Measurements from ENCODE around the gene TFEB. TPM values are rescaled to one million over a fixed set of nuclear protein-coding genes. Genes with fewer than 3 reads are reported as not detected.

TFEB gene
- polyA plus RNA-seq, 1 donor from 2014 or later, result 196 TPM

GRCh38 chr6:41680182-41680965 is 55.0 kb downstream of the TFEB start:
- H3K27ac Mint-ChIP-seq, result no peak overlapping the region
- no peak overlapping the region for H3K4me3 Mint-ChIP-seq
- H3K9me3 Mint-ChIP-seq, result no peaks in the 10 kb centered on the region
- no peaks in the 10 kb centered on the region for H3K36me3 Mint-ChIP-seq
- peaks cover 7 to 13% (median 12%) of the 10 kb centered on the region in 3 donors for H3K4me1 Mint-ChIP-seq
- H3K27me3 Mint-ChIP-seq, result peaks cover 4% of the 10 kb centered on the region

GRCh38 chr6:41679696-41680095 is 55.7 kb downstream of the TFEB start:
- H3K9me3 Mint-ChIP-seq, result no peaks in the 10 kb centered on the region
- no peak overlapping the region for H3K4me3 Mint-ChIP-seq
- no peaks in the 10 kb centered on the region for H3K36me3 Mint-ChIP-seq
- no peak overlapping the region for H3K27ac Mint-ChIP-seq
- H3K4me1 Mint-ChIP-seq, result peaks cover 7 to 13% (median 12%) of the 10 kb centered on the region in 3 donors
- peaks cover 4% of the 10 kb centered on the region for H3K27me3 Mint-ChIP-seq

- Mint-ChIP-seq H3K4me3 (no peak overlapping the region), H3K27me3 (peaks cover 5% of the 10 kb centered on the region), H3K36me3 (no peaks in the 10 kb centered on the region), H3K9me3 (no peaks in the 10 kb centered on the region), H3K27ac (no peak overlapping the region), H3K4me1 (peaks cover 4 to 11% (median 9%) of the 10 kb centered on the region in 3 donors)
These were observed 56.8 kb downstream of the TFEB start for GRCh38 chr6:41678511-41679084.

GRCh38 chr6:41677124-41677921 is 58.1 kb downstream of the TFEB start:
- Mint-ChIP-seq H3K9me3 (no peaks in the 10 kb centered on the region), H3K4me1 (peaks cover 0 to 6% (median 0%) of the 10 kb centered on the region in 3 donors), H3K27me3 (peaks cover 5% of the 10 kb centered on the region), H3K4me3 (no peak overlapping the region), H3K36me3 (no peaks in the 10 kb centered on the region), H3K27ac (no peak overlapping the region)

GRCh38 chr6:41676431-41676830 is 59.0 kb downstream of the TFEB start:
- Mint-ChIP-seq H3K9me3 (no peaks in the 10 kb centered on the region), H3K36me3 (no peaks in the 10 kb centered on the region), H3K4me1 (peaks cover 0 to 2% (median 0%) of the 10 kb centered on the region in 3 donors), H3K27me3 (peaks cover 5% of the 10 kb centered on the region), H3K27ac (no peak overlapping the region), H3K4me3 (no peak overlapping the region)

GRCh38 chr6:41675992-41676391 is 59.4 kb downstream of the TFEB start:
- Mint-ChIP-seq H3K27ac (no peak overlapping the region), H3K27me3 (peaks cover 6% of the 10 kb centered on the region), H3K36me3 (no peaks in the 10 kb centered on the region), H3K9me3 (no peaks in the 10 kb centered on the region), H3K4me3 (no peak overlapping the region), H3K4me1 (peaks cover 0 to 2% (median 0%) of the 10 kb centered on the region in 3 donors)

- Mint-ChIP-seq H3K36me3 (no peaks in the 10 kb centered on the region), H3K27me3 (peaks cover 11% of the 10 kb centered on the region), H3K4me1 (no peaks in the 10 kb centered on the region), H3K9me3 (no peaks in the 10 kb centered on the region), H3K4me3 (no peak overlapping the region), H3K27ac (no peak overlapping the region)
These were observed 60.1 kb downstream of the TFEB start for GRCh38 chr6:41675176-41675775.

- peaks cover 13% of the 10 kb centered on the region for H3K27me3 Mint-ChIP-seq
- no peaks in the 10 kb centered on the region for H3K4me1 Mint-ChIP-seq
- no peaks in the 10 kb centered on the region for H3K9me3 Mint-ChIP-seq
- no peak overlapping the region for H3K27ac Mint-ChIP-seq
- no peaks in the 10 kb centered on the region for H3K36me3 Mint-ChIP-seq
- H3K4me3 Mint-ChIP-seq, result no peak overlapping the region
These were observed 61.0 kb downstream of the TFEB start for GRCh38 chr6:41674231-41675000.

- H3K4me1 Mint-ChIP-seq, result no peaks in the 10 kb centered on the region
- H3K9me3 Mint-ChIP-seq, result peaks cover 0 to 7% (median 3%) of the 10 kb centered on the region in 3 donors
- H3K36me3 Mint-ChIP-seq, result peaks cover 2% of the 10 kb centered on the region
- peaks cover 13% of the 10 kb centered on the region for H3K27me3 Mint-ChIP-seq
- no peak overlapping the region for H3K4me3 Mint-ChIP-seq
- H3K27ac Mint-ChIP-seq, result no peak overlapping the region
These were observed 61.8 kb downstream of the TFEB start for GRCh38 chr6:41673704-41674000.

GRCh38 chr6:41672816-41673703 is 62.3 kb downstream of the TFEB start:
- peaks cover 2% of the 10 kb centered on the region for H3K36me3 Mint-ChIP-seq
- no peaks in the 10 kb centered on the region for H3K4me1 Mint-ChIP-seq
- H3K9me3 Mint-ChIP-seq, result peaks cover 0 to 7% (median 3%) of the 10 kb centered on the region in 3 donors
- H3K4me3 Mint-ChIP-seq, result no peak overlapping the region
- H3K27me3 Mint-ChIP-seq, result peaks cover 13% of the 10 kb centered on the region
- no peak overlapping the region for H3K27ac Mint-ChIP-seq

- Mint-ChIP-seq H3K36me3 (peaks cover 2% of the 10 kb centered on the region), H3K9me3 (peaks cover 0 to 7% (median 3%) of the 10 kb centered on the region in 3 donors), H3K4me1 (no peaks in the 10 kb centered on the region), H3K27me3 (peaks cover 12% of the 10 kb centered on the region), H3K4me3 (peak overlapping the region in 1 of 4 donors; percentile 65), H3K27ac (no peak overlapping the region)
These were observed 63.4 kb downstream of the TFEB start for GRCh38 chr6:41672016-41672415.

GRCh38 chr6:41671376-41671775 is 64.0 kb downstream of the TFEB start:
- no peak overlapping the region for H3K4me3 Mint-ChIP-seq
- no peaks in the 10 kb centered on the region for H3K4me1 Mint-ChIP-seq
- peaks cover 0 to 7% (median 3%) of the 10 kb centered on the region in 3 donors for H3K9me3 Mint-ChIP-seq
- no peak overlapping the region for H3K27ac Mint-ChIP-seq
- peaks cover 2% of the 10 kb centered on the region for H3K36me3 Mint-ChIP-seq
- peaks cover 10% of the 10 kb centered on the region for H3K27me3 Mint-ChIP-seq

- Mint-ChIP-seq H3K27ac (no peak overlapping the region), H3K36me3 (peaks cover 2% of the 10 kb centered on the region), H3K4me1 (no peaks in the 10 kb centered on the region), H3K9me3 (peaks cover 0 to 7% (median 3%) of the 10 kb centered on the region in 3 donors), H3K27me3 (peaks cover 10% of the 10 kb centered on the region), H3K4me3 (peak overlapping the region in 1 of 4 donors; percentile 63)
These were observed 64.6 kb downstream of the TFEB start for GRCh38 chr6:41670703-41671360.

Measured in IgD-negative memory B cell (primary cell).